ENCODE data around the gene CYB5A. TPM values are rescaled to one million over a fixed set of nuclear protein-coding genes. Genes with fewer than 3 reads are reported as not detected.
A peak's percentile ranks its signal among the peaks of the same experiment; 100 is the strongest.

CYB5A gene
- total and polyA plus RNA-seq, 9 of the 15 experiments (the other 6 are each of a cell fraction or from before 2014, with no cell fraction given): 11.9 to 22.6 (median 14.1) TPM

DNA sequence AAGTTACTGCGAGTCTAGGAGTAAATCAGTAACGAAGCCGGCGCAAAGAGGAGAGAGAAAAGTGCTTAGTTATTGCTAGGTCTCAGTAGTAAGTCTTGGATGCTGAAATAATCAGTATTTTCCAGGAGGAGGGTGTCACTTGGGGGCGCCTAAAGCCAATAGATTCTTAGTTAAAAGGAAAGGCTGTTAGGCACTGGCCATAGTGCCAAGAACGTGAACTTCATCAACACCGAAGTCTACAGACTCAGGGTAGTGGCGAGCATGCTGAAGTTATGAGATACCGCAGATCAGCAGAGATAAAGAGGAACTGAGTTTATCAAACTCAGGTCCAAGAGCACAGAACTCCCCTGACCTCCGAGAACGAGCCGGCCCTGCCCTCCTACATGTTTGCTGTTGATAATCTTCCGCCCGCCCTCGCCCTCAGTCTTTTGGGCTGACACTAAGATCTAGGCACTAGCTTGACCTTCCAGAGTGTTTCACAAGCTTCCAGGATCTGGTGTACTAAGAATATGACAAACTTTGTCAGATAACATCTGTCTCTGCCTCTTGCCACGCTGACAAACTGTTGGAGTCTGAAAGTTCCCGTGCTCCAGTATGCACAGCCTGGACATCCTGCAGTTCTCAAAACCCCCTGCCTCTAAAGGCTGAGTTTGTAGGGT, 49.2 kb downstream of the CYB5A start:
- DNase-seq (ENCODE audit: extremely low read depth in 1 of 4, low spot score in 3 of 4): peak; percentile 34 to 85 (median 54)
- H4K20me1 ChIP-seq (replicated peaks; ENCODE audit: control insufficient read depth, insufficient read depth, low read length): no peaks in the 10 kb centered on the region
- intact Hi-C loops (cut with micrococcal nuclease) (loop anchor here (1.0 kb wide), 2 partner anchors 46 to 100 kb away; no protein-coding TSS in a partner anchor), in situ Hi-C loops (cut with MboI) (no loop called here)
- H2AFZ ChIP-seq (ENCODE audit: low read depth, low read length): peak overlapping the region; percentile 81
- no peaks in the 10 kb centered on the region for H3K9me3 ChIP-seq (replicated peaks; ENCODE audit: control insufficient read depth, insufficient read depth, low read depth, low read length)
- H3K79me2 ChIP-seq (ENCODE audit: control insufficient read depth, insufficient read depth, low read length): no peaks in the 10 kb centered on the region
- peak; percentile 90 for FAIRE-seq
- WGBS (ENCODE audit: insufficient coverage, low coverage, missing lambda C conversion rate): 0% methylated on average over 17 of the region's 17 CpGs
- ChIA-PET POLR2A (interaction anchor here (0.7 to 2.1 kb wide), 6 partner anchors 9 to 806 kb away, joined by 3 to 7 read pairs (median 3); no protein-coding TSS in a partner anchor), CTCF (ENCODE audit: low intra/inter-chr PET ratio) (interaction anchor here (0.6 to 0.9 kb wide), 2 partner anchors 100 to 177 kb away, joined by 3 to 5 read pairs; no protein-coding TSS in a partner anchor)
- H3K27ac ChIP-seq (ENCODE audit: extremely low read depth, low read depth, low read length): peak overlapping the region; percentile 45; the same call in 2 of the 3 replicates
- H3K27me3 ChIP-seq (ENCODE audit: control insufficient read depth in 2 of 2, insufficient read depth in 2 of 2, low read length in 2 of 2): no peaks in the 10 kb centered on the region
- no peaks in the 10 kb centered on the region for H3K9me1 ChIP-seq (ENCODE audit: control insufficient read depth, insufficient read depth, low read length)
- no peaks in the 10 kb centered on the region for H3K36me3 ChIP-seq (ENCODE audit: control insufficient read depth, insufficient read depth, low read length)
- H3K4me2 ChIP-seq (ENCODE audit: insufficient read depth, low read length): peak overlapping the region; percentile 70
- no peak overlapping the region for H3K4me3 ChIP-seq
- BruUV-seq (replicated peaks): no TSS peak
- peak; percentile 92 for ATAC-seq
- H3K9ac ChIP-seq (ENCODE audit: insufficient read depth in 1 of 2, low read depth in 2 of 2, low read length in 2 of 2): peak overlapping the region in 1 of 2 experiments; percentile 31; a peak in 2 of 4 replicates
- peaks cover 13 to 25% of the 10 kb centered on the region in 2 experiments; a peak in 3 of 5 replicates for H3K4me1 ChIP-seq (replicated peaks in 1 of 2; ENCODE audit: control insufficient read depth in 2 of 2, insufficient read depth in 2 of 2, low read length in 2 of 2)
- TF ChIP-seq ZC3H11A (IDR thresholded peaks at IDR 0.05; ENCODE audit: low read depth, low read length) (no peak), POLR2AphosphoS5 (IDR thresholded peaks at IDR 0.05; ENCODE audit: control insufficient read depth, insufficient read depth, low read depth, low read length) (peak; percentile 40; the same call in 1 of the 2 replicates), TRIM24 (IDR thresholded peaks at IDR 0.05) (peak; percentile 65 to 82; a peak in 3 of 4 replicates), MCM2 (IDR thresholded peaks at IDR 0.05; ENCODE audit: low read depth) (no peak), FOSL1 (tag; conservative IDR thresholded peaks at IDR 0.05) (peak; percentile 66), LARP7 (IDR thresholded peaks at IDR 0.05) (no peak), ARNT (IDR thresholded peaks at IDR 0.05) (no peak), NBN (IDR thresholded peaks at IDR 0.05; ENCODE audit: low read depth) (peak; percentile 77; the same call in 1 of the 2 replicates), CEBPB (tag; IDR thresholded peaks at IDR 0.05) (peak; percentile 80), ZC3H4 (CRISPR knock-in tag; IDR thresholded peaks at IDR 0.05; ENCODE audit: borderline replicate concordance) (no peak), CCNT2 (IDR thresholded peaks at IDR 0.05; ENCODE audit: borderline replicate concordance, extremely low read depth, insufficient read length, low read depth, low read length) (peak; percentile 68), TCF3 (CRISPR knock-in tag; IDR thresholded peaks at IDR 0.05) (peak; percentile 81), ZNF785 (CRISPR knock-in tag; IDR thresholded peaks at IDR 0.05) (no peak)
- TF ChIP-seq, protein P1, sequence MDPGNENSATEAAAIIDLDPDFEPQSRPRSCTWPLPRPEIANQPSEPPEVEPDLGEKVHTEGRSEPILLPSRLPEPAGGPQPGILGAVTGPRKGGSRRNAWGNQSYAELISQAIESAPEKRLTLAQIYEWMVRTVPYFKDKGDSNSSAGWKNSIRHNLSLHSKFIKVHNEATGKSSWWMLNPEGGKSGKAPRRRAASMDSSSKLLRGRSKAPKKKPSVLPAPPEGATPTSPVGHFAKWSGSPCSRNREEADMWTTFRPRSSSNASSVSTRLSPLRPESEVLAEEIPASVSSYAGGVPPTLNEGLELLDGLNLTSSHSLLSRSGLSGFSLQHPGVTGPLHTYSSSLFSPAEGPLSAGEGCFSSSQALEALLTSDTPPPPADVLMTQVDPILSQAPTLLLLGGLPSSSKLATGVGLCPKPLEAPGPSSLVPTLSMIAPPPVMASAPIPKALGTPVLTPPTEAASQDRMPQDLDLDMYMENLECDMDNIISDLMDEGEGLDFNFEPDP (CRISPR knock-in tag; IDR thresholded peaks at IDR 0.05): no peak
- TF ChIP-seq, protein P2, sequence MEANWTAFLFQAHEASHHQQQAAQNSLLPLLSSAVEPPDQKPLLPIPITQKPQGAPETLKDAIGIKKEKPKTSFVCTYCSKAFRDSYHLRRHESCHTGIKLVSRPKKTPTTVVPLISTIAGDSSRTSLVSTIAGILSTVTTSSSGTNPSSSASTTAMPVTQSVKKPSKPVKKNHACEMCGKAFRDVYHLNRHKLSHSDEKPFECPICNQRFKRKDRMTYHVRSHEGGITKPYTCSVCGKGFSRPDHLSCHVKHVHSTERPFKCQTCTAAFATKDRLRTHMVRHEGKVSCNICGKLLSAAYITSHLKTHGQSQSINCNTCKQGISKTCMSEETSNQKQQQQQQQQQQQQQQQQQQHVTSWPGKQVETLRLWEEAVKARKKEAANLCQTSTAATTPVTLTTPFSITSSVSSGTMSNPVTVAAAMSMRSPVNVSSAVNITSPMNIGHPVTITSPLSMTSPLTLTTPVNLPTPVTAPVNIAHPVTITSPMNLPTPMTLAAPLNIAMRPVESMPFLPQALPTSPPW (CRISPR knock-in tag; IDR thresholded peaks at IDR 0.05): peak; percentile 36; the same call in 1 of the 2 replicates
- TF ChIP-seq, protein P3, sequence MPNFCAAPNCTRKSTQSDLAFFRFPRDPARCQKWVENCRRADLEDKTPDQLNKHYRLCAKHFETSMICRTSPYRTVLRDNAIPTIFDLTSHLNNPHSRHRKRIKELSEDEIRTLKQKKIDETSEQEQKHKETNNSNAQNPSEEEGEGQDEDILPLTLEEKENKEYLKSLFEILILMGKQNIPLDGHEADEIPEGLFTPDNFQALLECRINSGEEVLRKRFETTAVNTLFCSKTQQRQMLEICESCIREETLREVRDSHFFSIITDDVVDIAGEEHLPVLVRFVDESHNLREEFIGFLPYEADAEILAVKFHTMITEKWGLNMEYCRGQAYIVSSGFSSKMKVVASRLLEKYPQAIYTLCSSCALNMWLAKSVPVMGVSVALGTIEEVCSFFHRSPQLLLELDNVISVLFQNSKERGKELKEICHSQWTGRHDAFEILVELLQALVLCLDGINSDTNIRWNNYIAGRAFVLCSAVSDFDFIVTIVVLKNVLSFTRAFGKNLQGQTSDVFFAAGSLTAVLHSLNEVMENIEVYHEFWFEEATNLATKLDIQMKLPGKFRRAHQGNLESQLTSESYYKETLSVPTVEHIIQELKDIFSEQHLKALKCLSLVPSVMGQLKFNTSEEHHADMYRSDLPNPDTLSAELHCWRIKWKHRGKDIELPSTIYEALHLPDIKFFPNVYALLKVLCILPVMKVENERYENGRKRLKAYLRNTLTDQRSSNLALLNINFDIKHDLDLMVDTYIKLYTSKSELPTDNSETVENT (CRISPR knock-in tag; IDR thresholded peaks at IDR 0.05): no peak
